Transverse colon (tissue), 4 donors: Measurements from ENCODE around the gene MCAM. TPM values are rescaled to one million over a fixed set of nuclear protein-coding genes. Genes with fewer than 3 reads are reported as not detected.

Experiments
- DNase-seq: peaks from one replicate; pipeline ENCODE4 v3.0.0-alpha.2; 2019
- H3K27ac ChIP-seq, 4 donors: fragments of 200-600 bp; sonication (generic); 2 replicates each; pipeline ENCODE4 v1.5.1; 2016 to 2018; ENCODE audit warnings: inconsistent platforms in 4 of 4
- H3K27me3 ChIP-seq: fragments of 200-600 bp; sonication (generic); 2 replicates; pipeline ENCODE4 v1.5.1; 2017; ENCODE audit warnings: inconsistent platforms
- H3K36me3 ChIP-seq, 4 donors: fragments of 200-600 bp; sonication (generic); 2 replicates each; pipeline ENCODE4 v1.5.1; 2017 to 2019; ENCODE audit warnings: inconsistent platforms in 4 of 4
- H3K4me1 ChIP-seq, 4 donors: fragments of 200-600 bp; sonication (generic); 2 replicates each; pipeline ENCODE4 v1.5.1; 2017 to 2020; ENCODE audit warnings: inconsistent platforms in 4 of 4
- H3K4me3 ChIP-seq, 4 donors: fragments of 200-600 bp; sonication (generic); 1 replicate in 1 of 4; 2 replicates in 3 of 4; pipeline versions ENCODE4 v1.5.1 to v1.6.1; 2017 to 2019; ENCODE audit warnings: inconsistent platforms in 4 of 4
- H3K9me3 ChIP-seq, 2 donors: fragments of 200-600 bp; sonication (generic); 2 replicates each; pipeline ENCODE4 v1.5.1; 2017 to 2019; ENCODE audit warnings: inconsistent platforms in 2 of 2
- EP300 ChIP-seq: sonication (generic); formaldehyde crosslinking; IDR thresholded peaks from one replicate; pipeline ENCODE4 v1.6.1; 2017; ENCODE audit warnings: antibody characterized with exemption, low read depth
- POLR2A ChIP-seq: fragments of 450-650 bp; IDR thresholded peaks from one replicate; pipeline ENCODE4 v1.6.1; 2016; ENCODE audit warnings: antibody characterized with exemption, mild to moderate bottlenecking, moderate library complexity
- POLR2AphosphoS5 ChIP-seq, 3 donors: sonication (generic); formaldehyde crosslinking; IDR thresholded peaks; one replicate each; pipeline ENCODE4 v1.6.1; 2016; ENCODE audit warnings: antibody characterized with exemption in 3 of 3
- whole genome bisulfite sequencing, 2 donors: methylation state at CpG; one replicate each; pipeline ENCODE4 v1.1.5; 2018; ENCODE audit warnings: low coverage in 1 of 2; 5-methylcytosine and 5-hydroxymethylcytosine counted together
- in situ Hi-C, 4 donors: fragments of 200-750 bp; cut with MboI; loops; one replicate each; pipeline versions ENCODE4 v1.15.0 to v1.15.1; 2017; ENCODE audit warnings: low sequenced_read_pairs in 3 of 4, low pct_ligation_motif_present in 1 of 4, low pct_unique_long_range_greater_than_20kb in 1 of 4
- intact Hi-C: fragments of 100-400 bp; cut with DNase I; formaldehyde crosslinking; loops from one replicate; pipeline ENCODE4 v1.15.1; 2023; ENCODE audit warnings: low total_unique reads
- total RNA-seq, 4 donors: library from RNA; depleted of rRNA; stranded (reverse); fragments of >200 nt; gene quantifications; one replicate each; pipeline ENCODE4 v1.1.0, GENCODE V29; 2016
- TF ChIP-seq, protein P1 (sequence below), 5 experiments: fragments of 200-600 bp in 3 of 5; fragments of 450-650 bp in 2 of 5; sonication (generic) in 3 of 5; IDR thresholded peaks; 1 replicate in 2 of 5; 2 replicates in 3 of 5; pipeline ENCODE4 v1.5.1; 2016 to 2017; ENCODE audit warnings: antibody characterized with exemption in 5 of 5, inconsistent platforms in 3 of 5, mild to moderate bottlenecking in 2 of 5, moderate library complexity in 1 of 5

MCAM gene
- total RNA-seq, 4 donors from 2014 or later = 87.4 to 466 (median 150) TPM

DNA sequence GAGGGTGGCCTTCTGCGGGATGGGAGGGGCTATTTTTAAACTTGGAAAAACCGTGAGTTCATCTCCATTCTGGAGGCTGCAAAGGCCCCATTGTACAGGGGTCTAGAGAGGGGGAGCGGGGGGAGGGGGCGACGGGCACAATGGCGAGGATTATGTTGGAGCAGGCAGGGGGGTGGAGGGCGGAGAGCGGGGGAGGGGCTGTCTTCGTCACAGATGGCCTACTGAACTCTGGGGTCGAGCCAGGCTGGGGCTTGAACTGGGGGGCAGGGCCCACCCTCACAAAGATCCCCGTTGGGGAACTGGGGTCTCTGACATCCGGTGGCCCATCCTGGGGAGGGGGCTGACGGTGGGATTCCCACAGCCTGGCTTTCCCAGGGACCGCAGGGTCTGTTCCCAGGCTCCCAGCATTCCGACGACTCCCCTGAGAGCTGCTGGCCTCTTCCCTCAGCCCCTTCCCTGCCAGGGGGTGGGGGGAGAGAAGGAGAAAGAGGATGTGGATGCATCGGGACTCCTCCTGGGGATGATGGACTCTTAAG, 3.4 kb upstream of the MCAM start:
- Histone ChIP-seq H3K27me3 (peaks cover 54% of the 10 kb centered on the region), H3K27ac (peak overlapping the region; percentile 82 to 97 (median 87)), H3K36me3 (no peaks in the 10 kb centered on the region), H3K4me1 (peaks cover 28 to 65% (median 55%) of the 10 kb centered on the region in 4 donors), H3K9me3 (no peaks in the 10 kb centered on the region), H3K4me3 (peak overlapping the region; percentile 0 to 60 (median 34))
- in situ Hi-C loops = no loop called here
- TF ChIP-seq EP300 = no peak
- TF ChIP-seq POLR2A = no peak
- TF ChIP-seq POLR2AphosphoS5 (IDR thresholded peaks at IDR 0.05) = no peak
- TF ChIP-seq, protein P1, sequence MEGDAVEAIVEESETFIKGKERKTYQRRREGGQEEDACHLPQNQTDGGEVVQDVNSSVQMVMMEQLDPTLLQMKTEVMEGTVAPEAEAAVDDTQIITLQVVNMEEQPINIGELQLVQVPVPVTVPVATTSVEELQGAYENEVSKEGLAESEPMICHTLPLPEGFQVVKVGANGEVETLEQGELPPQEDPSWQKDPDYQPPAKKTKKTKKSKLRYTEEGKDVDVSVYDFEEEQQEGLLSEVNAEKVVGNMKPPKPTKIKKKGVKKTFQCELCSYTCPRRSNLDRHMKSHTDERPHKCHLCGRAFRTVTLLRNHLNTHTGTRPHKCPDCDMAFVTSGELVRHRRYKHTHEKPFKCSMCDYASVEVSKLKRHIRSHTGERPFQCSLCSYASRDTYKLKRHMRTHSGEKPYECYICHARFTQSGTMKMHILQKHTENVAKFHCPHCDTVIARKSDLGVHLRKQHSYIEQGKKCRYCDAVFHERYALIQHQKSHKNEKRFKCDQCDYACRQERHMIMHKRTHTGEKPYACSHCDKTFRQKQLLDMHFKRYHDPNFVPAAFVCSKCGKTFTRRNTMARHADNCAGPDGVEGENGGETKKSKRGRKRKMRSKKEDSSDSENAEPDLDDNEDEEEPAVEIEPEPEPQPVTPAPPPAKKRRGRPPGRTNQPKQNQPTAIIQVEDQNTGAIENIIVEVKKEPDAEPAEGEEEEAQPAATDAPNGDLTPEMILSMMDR (IDR thresholded peaks at IDR 0.05) = no peak
- WGBS, 2 donors = 42 to 64% methylated on average over 8 to 17 of the region's 17 CpGs
- intact Hi-C loops = loop anchor here (5.0 kb wide), 1 partner anchor 113 kb away; the partner anchor contains the start of gene CBL
- DNase-seq = no peak

GRCh38 chr11:119319700-119320239, 2.8 kb upstream of the MCAM start:
- intact Hi-C loops = loop anchor here (5.0 kb wide), 1 partner anchor 112 kb away; the partner anchor contains the start of gene CBL
- Histone ChIP-seq H3K4me1 (peaks cover 30 to 70% (median 58%) of the 10 kb centered on the region in 4 donors), H3K9me3 (no peaks in the 10 kb centered on the region), H3K27ac (peak overlapping the region; percentile 82 to 97 (median 87)), H3K36me3 (no peaks in the 10 kb centered on the region), H3K27me3 (peaks cover 60% of the 10 kb centered on the region), H3K4me3 (no peak overlapping the region)
- in situ Hi-C loops = no loop called here
- TF ChIP-seq, protein P1 (IDR thresholded peaks at IDR 0.05) = no peak
- no peak for TF ChIP-seq POLR2A
- no peak for TF ChIP-seq EP300
- TF ChIP-seq POLR2AphosphoS5 (IDR thresholded peaks at IDR 0.05) = no peak
- WGBS, 2 donors = 52 to 66% methylated on average over 4 to 11 of the region's 11 CpGs
- DNase-seq = no peak

DNA sequence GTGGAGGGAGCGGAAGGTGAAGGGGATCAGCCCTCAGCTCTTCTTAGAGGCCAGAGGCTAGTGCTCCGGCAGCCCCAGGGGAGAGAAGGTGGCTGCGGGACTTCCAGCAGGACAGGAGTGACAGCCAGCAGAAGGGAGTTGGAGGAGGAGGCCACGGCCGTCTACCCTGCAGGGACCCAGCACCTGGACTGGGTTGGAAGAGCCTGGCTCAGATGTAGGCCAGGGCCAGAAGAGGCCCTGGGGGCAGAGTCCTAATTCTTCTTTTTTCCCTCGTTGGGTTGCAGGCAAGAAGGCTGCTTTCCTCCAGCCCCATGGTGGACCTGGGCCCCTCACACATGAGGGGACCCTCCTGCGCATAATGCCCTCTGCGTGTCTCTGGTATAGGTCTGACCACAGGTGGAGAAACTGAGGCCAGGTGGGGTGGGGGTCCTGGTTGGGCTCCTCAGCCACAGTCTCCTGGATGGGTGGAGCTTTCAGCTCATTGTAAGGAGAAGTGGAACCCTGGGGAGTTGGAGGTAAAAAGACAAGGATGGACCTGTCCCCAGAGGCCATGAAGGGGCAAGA, 2.3 kb upstream of the MCAM start:
- intact Hi-C loops (no loop called here), in situ Hi-C loops (no loop called here)
- peak overlapping the region; percentile 82 to 97 (median 87) for H3K27ac ChIP-seq
- no peaks in the 10 kb centered on the region for H3K36me3 ChIP-seq
- no peak for TF ChIP-seq EP300
- TF ChIP-seq POLR2AphosphoS5 (IDR thresholded peaks at IDR 0.05) = no peak
- no peak for TF ChIP-seq POLR2A
- TF ChIP-seq, protein P1 (IDR thresholded peaks at IDR 0.05) = no peak
- no peaks in the 10 kb centered on the region for H3K9me3 ChIP-seq
- peaks cover 30 to 72% (median 59%) of the 10 kb centered on the region in 4 donors for H3K4me1 ChIP-seq
- WGBS, 2 donors = 69 to 90% methylated on average over 2 to 8 of the region's 8 CpGs
- no peak overlapping the region for H3K4me3 ChIP-seq
- H3K27me3 ChIP-seq = peaks cover 65% of the 10 kb centered on the region
- no peak for DNase-seq

DNA sequence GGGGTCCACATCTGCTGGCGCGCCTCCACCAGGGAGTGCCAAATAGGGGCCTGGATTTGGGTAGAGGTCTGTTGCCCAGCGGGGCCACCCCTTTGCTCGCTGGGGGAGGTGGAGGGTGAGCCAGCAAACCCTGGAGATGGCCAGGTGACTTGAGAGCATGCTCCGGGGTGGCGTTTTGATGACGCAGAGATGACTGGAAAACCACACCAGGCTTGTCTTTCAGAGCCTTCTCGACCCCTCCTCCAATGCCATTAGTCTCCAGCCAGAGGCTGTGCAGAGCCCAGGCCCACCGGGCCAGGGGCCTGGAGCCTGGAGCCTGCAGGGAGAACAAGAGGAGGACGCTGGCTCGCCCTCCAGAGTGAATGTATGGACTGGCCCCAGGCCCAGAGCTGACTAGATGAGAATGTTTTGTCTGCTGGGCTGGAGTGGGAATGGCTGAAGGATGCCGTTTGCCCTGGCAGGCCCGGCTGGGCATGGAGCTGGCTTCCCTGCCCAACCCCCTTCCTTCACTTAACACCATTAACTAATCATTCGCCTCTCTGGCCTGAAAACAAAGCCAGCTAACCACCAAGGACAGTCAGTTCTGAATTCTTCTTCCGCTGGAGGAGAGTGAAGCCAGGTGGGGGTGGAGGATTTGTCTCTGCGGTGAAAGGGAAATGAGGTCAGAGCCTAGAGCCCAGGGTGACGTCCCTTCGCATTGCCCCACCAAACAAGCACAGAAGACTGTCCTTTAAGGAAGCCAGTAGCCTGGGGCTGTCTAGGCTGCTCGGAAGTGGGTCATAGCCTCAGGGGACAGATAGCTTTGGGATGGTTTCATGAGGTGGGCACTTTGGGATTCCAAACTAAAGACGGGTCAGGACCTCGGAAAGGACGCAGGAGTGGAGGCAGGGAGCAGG, 1.6 kb upstream of the MCAM start:
- WGBS, 2 donors = 63 to 68% methylated on average over 5 to 21 of the region's 22 CpGs
- Histone ChIP-seq H3K27ac (peak overlapping the region; percentile 82 to 97 (median 87)), H3K4me3 (no peak overlapping the region), H3K36me3 (no peaks in the 10 kb centered on the region), H3K4me1 (peaks cover 30 to 72% (median 59%) of the 10 kb centered on the region in 4 donors), H3K27me3 (peaks cover 68% of the 10 kb centered on the region), H3K9me3 (no peaks in the 10 kb centered on the region)
- in situ Hi-C loops = no loop called here
- DNase-seq = peak; percentile 64
- intact Hi-C loops = no loop called here
- TF ChIP-seq POLR2AphosphoS5 (IDR thresholded peaks at IDR 0.05) (peak; percentile 36 to 62 (median 40)), EP300 (peak; percentile 56), POLR2A (peak; percentile 44)
- TF ChIP-seq, protein P1 (IDR thresholded peaks at IDR 0.05) = no peak
